Measurements from ENCODE around the gene FAAH.

- TF ChIP-seq POLR2A (IDR thresholded peaks at IDR 0.05; ENCODE audit: low read length) (no peak), GATA1 (IDR thresholded peaks at IDR 0.05; ENCODE audit: low read depth, low read length) (no peak)
Measured at GRCh38 chr1:46438346-46438745, 44.2 kb downstream of the FAAH start.
